ENCODE results near the gene PCYOX1L. TPM values are rescaled to one million over a fixed set of nuclear protein-coding genes. Genes with fewer than 3 reads are reported as not detected.

The PCYOX1L gene
- polyA plus RNA-seq, 1 donor from 2014 or later, result 21.1 TPM

DNA sequence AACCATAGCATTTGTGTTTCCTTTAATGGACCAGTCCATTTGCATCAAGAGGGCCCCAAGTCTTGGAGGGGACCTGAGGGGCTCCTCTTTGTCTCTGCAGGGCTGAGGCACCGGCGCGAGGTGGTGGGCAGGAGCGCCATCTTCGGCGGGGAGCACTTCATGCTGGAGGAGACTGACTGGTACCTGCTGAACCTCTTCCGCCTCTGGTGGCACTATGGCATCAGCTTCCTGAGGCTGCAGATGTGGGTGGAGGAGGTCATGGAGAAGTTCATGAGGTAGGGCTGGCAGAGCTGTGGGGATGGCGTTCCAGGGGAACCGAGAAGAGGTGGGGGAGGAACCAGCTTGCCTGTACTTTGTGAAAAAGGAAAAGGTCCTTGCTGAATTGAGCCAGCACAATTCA is 6.1 kb downstream of the PCYOX1L start:
- Histone ChIP-seq H3K4me3 (ENCODE audit: low read length) (no peak overlapping the region), H3K4me2 (ENCODE audit: low read length) (no peak overlapping the region), H3K9ac (ENCODE audit: low read length) (no peak overlapping the region), H3K79me2 (replicated peaks; ENCODE audit: insufficient read depth, low read length) (no peaks in the 10 kb centered on the region), H2AFZ (ENCODE audit: low read depth, low read length) (no peak overlapping the region), H3K36me3 (ENCODE audit: insufficient read depth, low read length) (no peaks in the 10 kb centered on the region), H3K9me2 (ENCODE audit: insufficient read depth, low read length) (no peaks in the 10 kb centered on the region), H3K27me3 (ENCODE audit: insufficient read depth, low read depth, low read length) (no peaks in the 10 kb centered on the region), H3K27ac (ENCODE audit: low read length) (no peak overlapping the region), H4K20me1 (ENCODE audit: insufficient read depth) (no peaks in the 10 kb centered on the region), H3K9me3 (ENCODE audit: low read length) (no peaks in the 10 kb centered on the region), H3F3A (ENCODE audit: insufficient read depth, low read length, poor library complexity, severe bottlenecking) (no peaks in the 10 kb centered on the region)
- no peak for TF ChIP-seq POLR2AphosphoS5 (IDR thresholded peaks at IDR 0.05)
- TF ChIP-seq, protein P1, sequence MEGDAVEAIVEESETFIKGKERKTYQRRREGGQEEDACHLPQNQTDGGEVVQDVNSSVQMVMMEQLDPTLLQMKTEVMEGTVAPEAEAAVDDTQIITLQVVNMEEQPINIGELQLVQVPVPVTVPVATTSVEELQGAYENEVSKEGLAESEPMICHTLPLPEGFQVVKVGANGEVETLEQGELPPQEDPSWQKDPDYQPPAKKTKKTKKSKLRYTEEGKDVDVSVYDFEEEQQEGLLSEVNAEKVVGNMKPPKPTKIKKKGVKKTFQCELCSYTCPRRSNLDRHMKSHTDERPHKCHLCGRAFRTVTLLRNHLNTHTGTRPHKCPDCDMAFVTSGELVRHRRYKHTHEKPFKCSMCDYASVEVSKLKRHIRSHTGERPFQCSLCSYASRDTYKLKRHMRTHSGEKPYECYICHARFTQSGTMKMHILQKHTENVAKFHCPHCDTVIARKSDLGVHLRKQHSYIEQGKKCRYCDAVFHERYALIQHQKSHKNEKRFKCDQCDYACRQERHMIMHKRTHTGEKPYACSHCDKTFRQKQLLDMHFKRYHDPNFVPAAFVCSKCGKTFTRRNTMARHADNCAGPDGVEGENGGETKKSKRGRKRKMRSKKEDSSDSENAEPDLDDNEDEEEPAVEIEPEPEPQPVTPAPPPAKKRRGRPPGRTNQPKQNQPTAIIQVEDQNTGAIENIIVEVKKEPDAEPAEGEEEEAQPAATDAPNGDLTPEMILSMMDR (IDR thresholded peaks at IDR 0.05; ENCODE audit: poor library complexity, severe bottlenecking), result no peak

DNA sequence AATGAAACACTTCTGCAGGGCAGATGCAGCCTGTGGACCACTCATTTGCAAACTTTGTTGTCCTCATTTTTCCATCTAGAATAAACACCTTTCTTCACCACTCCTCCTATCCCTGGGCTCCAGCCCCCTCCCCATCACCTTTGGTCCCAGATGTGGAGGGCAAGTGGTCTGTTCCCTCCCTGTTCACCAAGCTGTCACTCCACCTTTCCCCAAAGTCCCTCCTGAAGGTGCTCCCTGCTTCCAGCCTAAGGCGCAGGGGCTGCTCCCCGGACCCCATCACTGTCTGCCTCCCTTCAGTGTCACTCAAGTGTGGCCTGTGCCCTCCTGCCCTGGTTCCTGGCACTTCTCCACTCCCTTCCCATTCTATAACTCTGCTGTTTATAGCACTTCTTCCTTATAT is 6.9 kb downstream of the PCYOX1L start:
- no peaks in the 10 kb centered on the region for H4K20me1 ChIP-seq (ENCODE audit: insufficient read depth)
- no peaks in the 10 kb centered on the region for H3K9me2 ChIP-seq (ENCODE audit: insufficient read depth, low read length)
- no peak overlapping the region for H3K4me3 ChIP-seq (ENCODE audit: low read length)
- H3K36me3 ChIP-seq (ENCODE audit: insufficient read depth, low read length), result no peaks in the 10 kb centered on the region
- no peak overlapping the region for H3K27ac ChIP-seq (ENCODE audit: low read length)
- H3K9ac ChIP-seq (ENCODE audit: low read length), result no peak overlapping the region
- no peaks in the 10 kb centered on the region for H3K79me2 ChIP-seq (replicated peaks; ENCODE audit: insufficient read depth, low read length)
- H3F3A ChIP-seq (ENCODE audit: insufficient read depth, low read length, poor library complexity, severe bottlenecking), result no peaks in the 10 kb centered on the region
- H3K4me2 ChIP-seq (ENCODE audit: low read length), result no peak overlapping the region
- TF ChIP-seq MXI1 (conservative IDR thresholded peaks at IDR 0.05; ENCODE audit: poor library complexity, severe bottlenecking) (no peak), RAD21 (conservative IDR thresholded peaks at IDR 0.05) (no peak), SMC3 (conservative IDR thresholded peaks at IDR 0.05; ENCODE audit: poor library complexity) (no peak), EZH2 (IDR thresholded peaks at IDR 0.05; ENCODE audit: borderline replicate concordance, insufficient read depth, low read length, poor library complexity, severe bottlenecking) (no peak), POLR2AphosphoS5 (IDR thresholded peaks at IDR 0.05) (no peak), TAF1 (IDR thresholded peaks at IDR 0.05; ENCODE audit: low read depth) (no peak), EP300 (conservative IDR thresholded peaks at IDR 0.05; ENCODE audit: poor library complexity, severe bottlenecking) (no peak)
- TF ChIP-seq, protein P2, sequence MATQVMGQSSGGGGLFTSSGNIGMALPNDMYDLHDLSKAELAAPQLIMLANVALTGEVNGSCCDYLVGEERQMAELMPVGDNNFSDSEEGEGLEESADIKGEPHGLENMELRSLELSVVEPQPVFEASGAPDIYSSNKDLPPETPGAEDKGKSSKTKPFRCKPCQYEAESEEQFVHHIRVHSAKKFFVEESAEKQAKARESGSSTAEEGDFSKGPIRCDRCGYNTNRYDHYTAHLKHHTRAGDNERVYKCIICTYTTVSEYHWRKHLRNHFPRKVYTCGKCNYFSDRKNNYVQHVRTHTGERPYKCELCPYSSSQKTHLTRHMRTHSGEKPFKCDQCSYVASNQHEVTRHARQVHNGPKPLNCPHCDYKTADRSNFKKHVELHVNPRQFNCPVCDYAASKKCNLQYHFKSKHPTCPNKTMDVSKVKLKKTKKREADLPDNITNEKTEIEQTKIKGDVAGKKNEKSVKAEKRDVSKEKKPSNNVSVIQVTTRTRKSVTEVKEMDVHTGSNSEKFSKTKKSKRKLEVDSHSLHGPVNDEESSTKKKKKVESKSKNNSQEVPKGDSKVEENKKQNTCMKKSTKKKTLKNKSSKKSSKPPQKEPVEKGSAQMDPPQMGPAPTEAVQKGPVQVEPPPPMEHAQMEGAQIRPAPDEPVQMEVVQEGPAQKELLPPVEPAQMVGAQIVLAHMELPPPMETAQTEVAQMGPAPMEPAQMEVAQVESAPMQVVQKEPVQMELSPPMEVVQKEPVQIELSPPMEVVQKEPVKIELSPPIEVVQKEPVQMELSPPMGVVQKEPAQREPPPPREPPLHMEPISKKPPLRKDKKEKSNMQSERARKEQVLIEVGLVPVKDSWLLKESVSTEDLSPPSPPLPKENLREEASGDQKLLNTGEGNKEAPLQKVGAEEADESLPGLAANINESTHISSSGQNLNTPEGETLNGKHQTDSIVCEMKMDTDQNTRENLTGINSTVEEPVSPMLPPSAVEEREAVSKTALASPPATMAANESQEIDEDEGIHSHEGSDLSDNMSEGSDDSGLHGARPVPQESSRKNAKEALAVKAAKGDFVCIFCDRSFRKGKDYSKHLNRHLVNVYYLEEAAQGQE (IDR thresholded peaks at IDR 0.05; ENCODE audit: borderline replicate concordance), result no peak
- TF ChIP-seq, protein P1 (IDR thresholded peaks at IDR 0.05; ENCODE audit: poor library complexity, severe bottlenecking), result no peak
- no peak overlapping the region for H2AFZ ChIP-seq (ENCODE audit: low read depth, low read length)
- H3K27me3 ChIP-seq (ENCODE audit: insufficient read depth, low read depth, low read length), result no peaks in the 10 kb centered on the region
- H3K9me3 ChIP-seq (ENCODE audit: low read length), result no peaks in the 10 kb centered on the region

All from neural cell (in vitro differentiated cells).